Right lobe of liver (tissue), 6 donors: Measurements from ENCODE around the gene SUSD1. TPM values are rescaled to one million over a fixed set of nuclear protein-coding genes. Genes with fewer than 3 reads are reported as not detected.

Source experiments
- ATAC-seq, 4 donors: fragments of 200-7000 bp; cut with Tn5 transposase; one replicate each; pipeline ENCODE4 v1.9.1; 2020; ENCODE audit warnings: mild to moderate bottlenecking in 4 of 4, moderate library complexity in 4 of 4
- DNase-seq, 3 donors: peaks; one replicate each; pipeline ENCODE4 v3.0.0-alpha.2; 2020
- H3K27ac ChIP-seq, 3 donors: fragments of 200-600 bp; one replicate each; pipeline ENCODE4 v1.8.0; 2022
- H3K27me3 ChIP-seq, 2 donors: fragments of 200-600 bp; one replicate each; pipeline ENCODE4 v1.8.0; 2022
- H3K36me3 ChIP-seq, 4 donors: fragments of 200-600 bp; sonication (generic) in 1 of 4; one replicate each; pipeline versions ENCODE4 v1.5.1 to v1.8.0; 2017 to 2022; ENCODE audit warnings: control low read depth in 1 of 4
- H3K4me1 ChIP-seq, 4 donors: fragments of 200-600 bp; sonication (generic) in 1 of 4; one replicate each; pipeline versions ENCODE4 v1.5.1 to v1.8.0; 2017 to 2022; ENCODE audit warnings: control low read depth in 1 of 4
- H3K4me3 ChIP-seq, 3 donors: fragments of 200-600 bp; one replicate each; pipeline ENCODE4 v1.8.0; 2022
- H3K9me3 ChIP-seq, 4 donors: fragments of 200-600 bp; sonication (generic) in 1 of 4; one replicate each; pipeline versions ENCODE4 v1.5.1 to v1.8.0; 2017 to 2022; ENCODE audit warnings: control low read depth in 1 of 4
- POLR2A ChIP-seq: fragments of 450-650 bp; IDR thresholded peaks from one replicate; pipeline ENCODE4 v1.6.1; 2017; ENCODE audit warnings: antibody characterized with exemption, mild to moderate bottlenecking
- WGBS: methylation state at CpG from one replicate; pipeline ENCODE4 v1.1.6; 2018; ENCODE audit warnings: low coverage, low lambda C conversion rate; ENCODE audit not compliant: insufficient coverage; ENCODE audit errors: missing lambda C conversion rate; 5-methylcytosine and 5-hydroxymethylcytosine counted together
- intact Hi-C, 2 donors: fragments of 100-400 bp; cut with DNase I; formaldehyde crosslinking; loops; one replicate each; pipeline versions ENCODE4 v1.11.2 to v1.14.1; 2022
- total RNA-seq, 6 experiments: library from RNA; depleted of rRNA in 2 of 6; stranded (reverse); fragments of >200 nt in 2 of 6; fragmentation: NEBNext Ultra II Directional in 3 of 6; extraction: Animal tissue kit (Norgen Biotek cat#: 25700) in 3 of 6; gene quantifications; one replicate each; pipeline versions ENCODE4 v1.1.0 to v1.2.4, GENCODE V29; 2016 to 2023
- TF ChIP-seq, protein P1 (sequence below), 4 donors: fragments of 200-600 bp in 3 of 4; fragments of 450-650 bp in 1 of 4; IDR thresholded peaks; one replicate each; pipeline versions ENCODE4 v1.5.1 to v1.8.0; 2016 to 2022; ENCODE audit warnings: antibody characterized with exemption in 4 of 4, mild to moderate bottlenecking in 2 of 4
- donor health status: DM: no; HTN: yes; CAD: no.
- donor health status: DM: no; HTN: no; CAD: no.
- donor health status: DM: no; HTN: no; CAD: no.
- donor health status: DM: no; HTN: yes; CAD: no.
- donor health status: DM: no; HTN: yes; CAD: no.

The SUSD1 gene
- total RNA-seq, 6 experiments from 2014 or later, result 2.7 to 7.2 (median 3.9) TPM

DNA sequence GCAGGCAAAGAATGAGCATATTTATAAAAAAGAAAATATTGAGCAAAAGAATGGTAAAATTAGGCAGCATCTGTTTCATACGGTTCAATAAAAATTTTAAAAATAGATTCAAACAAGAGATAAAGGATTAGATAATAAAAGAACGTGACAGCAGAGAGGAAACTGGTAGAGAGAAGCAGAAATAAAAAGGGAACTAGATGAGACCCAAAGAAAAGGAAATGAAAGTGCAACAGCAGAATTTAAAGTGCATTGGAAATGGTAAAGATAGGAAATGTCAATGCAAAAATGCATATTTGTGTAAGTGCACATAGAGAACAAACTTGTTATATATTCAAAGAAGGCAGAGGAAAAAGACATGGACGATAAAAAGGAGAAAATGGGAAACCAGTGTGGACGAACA lies 70.2 kb downstream of the SUSD1 start:
- TF ChIP-seq POLR2A, result no peak
- TF ChIP-seq, protein P1, sequence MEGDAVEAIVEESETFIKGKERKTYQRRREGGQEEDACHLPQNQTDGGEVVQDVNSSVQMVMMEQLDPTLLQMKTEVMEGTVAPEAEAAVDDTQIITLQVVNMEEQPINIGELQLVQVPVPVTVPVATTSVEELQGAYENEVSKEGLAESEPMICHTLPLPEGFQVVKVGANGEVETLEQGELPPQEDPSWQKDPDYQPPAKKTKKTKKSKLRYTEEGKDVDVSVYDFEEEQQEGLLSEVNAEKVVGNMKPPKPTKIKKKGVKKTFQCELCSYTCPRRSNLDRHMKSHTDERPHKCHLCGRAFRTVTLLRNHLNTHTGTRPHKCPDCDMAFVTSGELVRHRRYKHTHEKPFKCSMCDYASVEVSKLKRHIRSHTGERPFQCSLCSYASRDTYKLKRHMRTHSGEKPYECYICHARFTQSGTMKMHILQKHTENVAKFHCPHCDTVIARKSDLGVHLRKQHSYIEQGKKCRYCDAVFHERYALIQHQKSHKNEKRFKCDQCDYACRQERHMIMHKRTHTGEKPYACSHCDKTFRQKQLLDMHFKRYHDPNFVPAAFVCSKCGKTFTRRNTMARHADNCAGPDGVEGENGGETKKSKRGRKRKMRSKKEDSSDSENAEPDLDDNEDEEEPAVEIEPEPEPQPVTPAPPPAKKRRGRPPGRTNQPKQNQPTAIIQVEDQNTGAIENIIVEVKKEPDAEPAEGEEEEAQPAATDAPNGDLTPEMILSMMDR (IDR thresholded peaks at IDR 0.05), result no peak
- peak in 2 of 4 donors; percentile 19 to 25 for ATAC-seq

DNA sequence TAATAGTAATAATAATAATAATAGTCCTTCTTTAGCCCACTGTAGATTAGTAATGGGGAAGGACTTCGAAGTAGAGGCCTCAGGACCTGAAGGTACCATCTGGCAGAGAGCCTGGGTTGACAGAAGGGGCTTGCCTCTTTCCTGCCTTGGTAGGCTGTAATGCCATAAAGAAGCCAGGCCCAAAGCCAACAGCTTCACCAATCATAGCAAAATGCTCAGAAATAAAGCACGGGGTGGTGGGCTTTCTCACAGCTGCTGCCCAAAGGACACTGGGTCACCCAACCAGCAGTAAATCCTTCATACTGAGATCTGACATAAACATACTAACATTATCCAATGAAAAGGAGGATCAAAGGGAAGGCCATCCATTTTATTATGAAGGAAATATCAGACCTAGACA lies 70.7 kb downstream of the SUSD1 start:
- H3K27me3 ChIP-seq, result no peaks in the 10 kb centered on the region
- H3K9me3 ChIP-seq, result no peaks in the 10 kb centered on the region
- no peaks in the 10 kb centered on the region for H3K4me1 ChIP-seq
- WGBS, result 83% methylated on average over 1 of the region's 2 CpGs
- DNase-seq (no peak), ATAC-seq (no peak)
- H3K4me3 ChIP-seq, result no peak overlapping the region
- intact Hi-C loops, result no loop called here
- TF ChIP-seq POLR2A, result no peak
- TF ChIP-seq, protein P1 (IDR thresholded peaks at IDR 0.05), result no peak
- no peak overlapping the region for H3K27ac ChIP-seq
- no peaks in the 10 kb centered on the region for H3K36me3 ChIP-seq

More for the DNA sequence above, 70.2 kb downstream of the SUSD1 start:
- WGBS, result 52% methylated on average over 4 of the region's 4 CpGs
- Histone ChIP-seq H3K9me3 (no peaks in the 10 kb centered on the region), H3K4me3 (no peak overlapping the region), H3K27ac (no peak overlapping the region), H3K36me3 (no peaks in the 10 kb centered on the region), H3K27me3 (no peaks in the 10 kb centered on the region), H3K4me1 (no peaks in the 10 kb centered on the region)
- no peak for DNase-seq
- intact Hi-C loops, result no loop called here

GRCh38 chr9:112103405-112103804 lies 71.7 kb downstream of the SUSD1 start:
- ATAC-seq (peak in 1 of 4 donors; percentile 18), DNase-seq (no peak)
- no peak overlapping the region for H3K27ac ChIP-seq
- H3K36me3 ChIP-seq, result no peaks in the 10 kb centered on the region
- no peak overlapping the region for H3K4me3 ChIP-seq
- intact Hi-C loops, result no loop called here
- WGBS, result 90% methylated on average over 5 of the region's 5 CpGs
- H3K4me1 ChIP-seq, result no peaks in the 10 kb centered on the region
- TF ChIP-seq, protein P1 (IDR thresholded peaks at IDR 0.05), result no peak
- TF ChIP-seq POLR2A, result no peak
- no peaks in the 10 kb centered on the region for H3K9me3 ChIP-seq
- no peaks in the 10 kb centered on the region for H3K27me3 ChIP-seq

GRCh38 chr9:112097712-112098688 lies 77.1 kb downstream of the SUSD1 start:
- H3K36me3 ChIP-seq, result no peaks in the 10 kb centered on the region
- DNase-seq (peak in 1 of 3 donors; percentile 53), ATAC-seq (peak; percentile 87 to 93 (median 89))
- H3K27ac ChIP-seq, result no peak overlapping the region
- no peak overlapping the region for H3K4me3 ChIP-seq
- H3K4me1 ChIP-seq, result no peaks in the 10 kb centered on the region
- H3K27me3 ChIP-seq, result no peaks in the 10 kb centered on the region
- WGBS, result 60% methylated on average over 12 of the region's 15 CpGs
- intact Hi-C loops, result no loop called here
- H3K9me3 ChIP-seq, result no peaks in the 10 kb centered on the region
- TF ChIP-seq, protein P1 (IDR thresholded peaks at IDR 0.05), result peak; percentile 74 to 90 (median 87)
- TF ChIP-seq POLR2A, result no peak
